ENCODE data around the gene DUSP15.

The DUSP15 gene

GRCh38 chr20:31859998-31860380, 10.3 kb downstream of the DUSP15 start:
- DNase-seq, result no peak

- no peak for DNase-seq
Observed at GRCh38 chr20:31859266-31859997, 10.9 kb downstream of the DUSP15 start.

- no peak for DNase-seq
Observed at GRCh38 chr20:31858760-31859083, 11.6 kb downstream of the DUSP15 start.

GRCh38 chr20:31857861-31858759, 12.2 kb downstream of the DUSP15 start:
- DNase-seq, result no peak

- DNase-seq, result no peak
Observed at GRCh38 chr20:31856516-31856915, 13.8 kb downstream of the DUSP15 start.

- no peak for DNase-seq
Observed at GRCh38 chr20:31853481-31853880, 16.8 kb downstream of the DUSP15 start.

- no peak for DNase-seq
Observed at GRCh38 chr20:31851240-31851955, 18.9 kb downstream of the DUSP15 start.

GRCh38 chr20:31849306-31849930, 20.9 kb downstream of the DUSP15 start:
- DNase-seq, result no peak

GRCh38 chr20:31848088-31848999, 22.0 kb downstream of the DUSP15 start:
- DNase-seq, result no peak

GRCh38 chr20:31846793-31847138, 23.6 kb downstream of the DUSP15 start:
- DNase-seq, result no peak

GRCh38 chr20:31845300-31845863, 24.9 kb downstream of the DUSP15 start, which contains the start of gene FOXS1:
Gene FOXS1 (minus strand): TSS chr20:31845604. CDS start chr20:31845542, 62 bp downstream.
- peak; percentile 4 for DNase-seq

- no peak for DNase-seq
Observed at GRCh38 chr20:31844737-31845299, 25.5 kb downstream of the DUSP15 start.

- no peak for DNase-seq
Observed at GRCh38 chr20:31843881-31844280, 26.4 kb downstream of the DUSP15 start.

GRCh38 chr20:31843288-31843687, 27.0 kb downstream of the DUSP15 start:
- no peak for DNase-seq

GRCh38 chr20:31842471-31843157, 27.7 kb downstream of the DUSP15 start:
- no peak for DNase-seq

GRCh38 chr20:31841928-31842327, 28.4 kb downstream of the DUSP15 start:
- DNase-seq, result no peak

- DNase-seq, result no peak
Observed at GRCh38 chr20:31840906-31841816, 29.2 kb downstream of the DUSP15 start.

- no peak for DNase-seq
Observed at GRCh38 chr20:31839782-31840487, 30.4 kb downstream of the DUSP15 start.
